Esophagus squamous epithelium (tissue), 5 donors: ENCODE data around the gene FOXK1. TPM values are rescaled to one million over a fixed set of nuclear protein-coding genes. Genes with fewer than 3 reads are reported as not detected.

Experiments used
- DNase-seq: peaks from one replicate; lab custom pipeline; 2025; lab: John Stamatoyannopoulos, UW
- H3K27ac ChIP-seq, 4 donors: fragments of 200-600 bp; sonication (generic); one replicate each; pipeline ENCODE4 v1.5.1; 2016 to 2019; ENCODE audit warnings: mild to moderate bottlenecking in 1 of 4
- H3K27me3 ChIP-seq, 4 donors: fragments of 200-600 bp; sonication (generic); 1 replicate in 3 of 4; 2 replicates in 1 of 4; pipeline versions ENCODE4 v1.5.1 to v1.6.0; 2017 to 2021; ENCODE audit warnings: antibody characterized with exemption in 1 of 4
- H3K36me3 ChIP-seq, 3 donors: fragments of 200-600 bp; sonication (generic); one replicate each; pipeline ENCODE4 v1.5.1; 2016 to 2019
- H3K4me1 ChIP-seq, 3 donors: fragments of 200-600 bp; sonication (generic); one replicate each; pipeline ENCODE4 v1.5.1; 2017 to 2019
- H3K4me3 ChIP-seq, 4 donors: fragments of 200-600 bp; sonication (generic); 1 replicate in 3 of 4; 2 replicates in 1 of 4; pipeline ENCODE4 v1.5.1; 2016 to 2019; ENCODE audit warnings: mild to moderate bottlenecking in 2 of 4, moderate library complexity in 1 of 4
- H3K9me3 ChIP-seq, 3 donors: fragments of 200-600 bp; sonication (generic); one replicate each; pipeline ENCODE4 v1.5.1; 2016 to 2019
- CTCF ChIP-seq, 6 experiments: fragments of 450-650 bp in 4 of 6; fragments of 200-600 bp in 2 of 6; sonication (generic) in 2 of 6; IDR thresholded peaks; one replicate each; pipeline ENCODE4 v1.5.1; 2016 to 2019; ENCODE audit warnings: antibody characterized with exemption in 6 of 6, mild to moderate bottlenecking in 4 of 6, moderate library complexity in 4 of 6
- POLR2A ChIP-seq, 4 donors: fragments of 450-650 bp; IDR thresholded peaks; one replicate each; pipeline ENCODE4 v1.6.1; 2017; ENCODE audit warnings: antibody characterized with exemption in 4 of 4, mild to moderate bottlenecking in 4 of 4, moderate library complexity in 3 of 4
- WGBS, 2 donors: methylation state at CpG; one replicate each; pipeline ENCODE4 v1.1.5; 2018; 5-methylcytosine and 5-hydroxymethylcytosine counted together
- intact Hi-C: fragments of 100-400 bp; cut with DNase I; formaldehyde crosslinking; loops from one replicate; pipeline ENCODE4 v1.15.0; 2022
- total RNA-seq, 4 donors: library from RNA; depleted of rRNA; stranded (reverse); fragments of >200 nt; gene quantifications; one replicate each; pipeline ENCODE4 v1.1.0, GENCODE V29; 2016
- donor health status: DM: yes; HTN: yes; CAD: no.

Gene FOXK1
- total RNA-seq, 4 donors from 2014 or later = 11.9 to 25.7 (median 15.9) TPM

GRCh38 chr7:4803397-4804241 is 121.5 kb downstream of the FOXK1 start:
- peaks cover 0 to 26% (median 0%) of the 10 kb centered on the region in 4 donors for H3K27me3 ChIP-seq
- TF ChIP-seq POLR2A (IDR thresholded peaks at IDR 0.05) (no peak), CTCF (IDR thresholded peaks at IDR 0.05) (no peak)
- 84% methylated on average over 6 of the region's 41 CpGs; no CpG with 5 or more reads in 1 of the 2 donors for WGBS, 2 donors
- H3K4me3 ChIP-seq = no peak overlapping the region
- H3K36me3 ChIP-seq = no peaks in the 10 kb centered on the region
- intact Hi-C loops = no loop called here
- H3K27ac ChIP-seq = no peak overlapping the region
- H3K4me1 ChIP-seq = peaks cover 0 to 6% (median 0%) of the 10 kb centered on the region in 3 donors
- no peak for DNase-seq
- no peaks in the 10 kb centered on the region for H3K9me3 ChIP-seq

GRCh38 chr7:4805110-4805983 is 123.3 kb downstream of the FOXK1 start:
- no peak for DNase-seq

GRCh38 chr7:4805984-4806300 is 123.8 kb downstream of the FOXK1 start:
- Histone ChIP-seq H3K36me3 (no peaks in the 10 kb centered on the region), H3K4me1 (no peaks in the 10 kb centered on the region), H3K9me3 (no peaks in the 10 kb centered on the region), H3K27me3 (peaks cover 0 to 32% (median 0%) of the 10 kb centered on the region in 4 donors), H3K4me3 (no peak overlapping the region), H3K27ac (no peak overlapping the region)
- intact Hi-C loops = no loop called here
- WGBS, 2 donors = 60 to 70% methylated on average over 6 of the region's 8 CpGs
- TF ChIP-seq POLR2A (IDR thresholded peaks at IDR 0.05) (no peak), CTCF (IDR thresholded peaks at IDR 0.05) (no peak)
- no peak for DNase-seq

More at GRCh38 chr7:4805110-4805983, 123.3 kb downstream of the FOXK1 start:
- H3K4me3 ChIP-seq = no peak overlapping the region
- TF ChIP-seq POLR2A (IDR thresholded peaks at IDR 0.05) (no peak), CTCF (IDR thresholded peaks at IDR 0.05) (no peak)
- no peaks in the 10 kb centered on the region for H3K4me1 ChIP-seq
- intact Hi-C loops = no loop called here
- no peaks in the 10 kb centered on the region for H3K36me3 ChIP-seq
- WGBS, 2 donors = 89 to 97% methylated on average over 6 to 9 of the region's 29 CpGs
- H3K9me3 ChIP-seq = no peaks in the 10 kb centered on the region
- H3K27me3 ChIP-seq = peaks cover 0 to 32% (median 0%) of the 10 kb centered on the region in 4 donors
- H3K27ac ChIP-seq = no peak overlapping the region

- H3K4me1 ChIP-seq = no peaks in the 10 kb centered on the region
- no peak for DNase-seq
- H3K9me3 ChIP-seq = no peaks in the 10 kb centered on the region
- TF ChIP-seq POLR2A (IDR thresholded peaks at IDR 0.05) (no peak), CTCF (IDR thresholded peaks at IDR 0.05) (no peak)
- no peak overlapping the region for H3K4me3 ChIP-seq
- H3K27me3 ChIP-seq = peaks cover 0 to 32% (median 0%) of the 10 kb centered on the region in 4 donors
- intact Hi-C loops = no loop called here
- no peaks in the 10 kb centered on the region for H3K36me3 ChIP-seq
- 43 to 61% methylated on average over 15 to 17 of the region's 17 CpGs for WGBS, 2 donors
- H3K27ac ChIP-seq = peak overlapping the region in 1 of 4 donors; percentile 9
Observed at GRCh38 chr7:4806983-4807597, 125.0 kb downstream of the FOXK1 start.
